MM.1S (cell line): Measurements from ENCODE around the gene TTLL10.

Experiments
- DNase-seq: peaks from one replicate; pipeline ENCODE4 v3.0.0-alpha.2; 2015
- H2AFZ ChIP-seq: fragments of 300-600 bp; sonication (generic); 2 replicates; pipeline ENCODE4 v1.6.0; 2016; ENCODE audit warnings: antibody characterized with exemption, low read length
- H3F3A ChIP-seq: fragments of 300-600 bp; sonication (generic); 2 replicates; pipeline ENCODE4 v1.6.1; 2016; ENCODE audit warnings: mild to moderate bottlenecking, antibody characterized with exemption, low read length, moderate library complexity, mixed read lengths; ENCODE audit not compliant: insufficient read depth
- H3K27ac ChIP-seq: fragments of 300-600 bp; sonication (generic); 2 replicates; pipeline ENCODE4 v1.5.1; 2016; ENCODE audit warnings: mild to moderate bottlenecking, low read length
- H3K27me3 ChIP-seq: fragments of 300-600 bp; sonication (generic); replicated peaks from 2 replicates; pipeline ENCODE4 v1.6.0; 2016; ENCODE audit warnings: low read length; ENCODE audit not compliant: insufficient read depth
- H3K36me3 ChIP-seq: fragments of 300-600 bp; sonication (generic); replicated peaks from 2 replicates; pipeline ENCODE4 v1.6.1; 2016; ENCODE audit warnings: mild to moderate bottlenecking, low read length, mixed read lengths; ENCODE audit not compliant: insufficient read depth
- H3K4me1 ChIP-seq: fragments of 300-600 bp; sonication (generic); 2 replicates; pipeline ENCODE4 v1.6.1; 2016; ENCODE audit warnings: low read length, mixed read lengths
- H3K4me2 ChIP-seq: fragments of 300-600 bp; sonication (generic); 2 replicates; pipeline ENCODE4 v1.6.0; 2016; ENCODE audit warnings: low read depth, low read length
- H3K4me3 ChIP-seq: fragments of 300-600 bp; sonication (generic); 2 replicates; pipeline ENCODE4 v1.5.1; 2016; ENCODE audit warnings: low read length, mixed read lengths
- H3K79me2 ChIP-seq: fragments of 300-600 bp; sonication (generic); 2 replicates; pipeline ENCODE4 v1.6.1; 2016; ENCODE audit warnings: mixed run types, low read length, mixed read lengths
- H3K9ac ChIP-seq: fragments of 300-600 bp; sonication (generic); 2 replicates; pipeline ENCODE4 v1.6.1; 2016; ENCODE audit warnings: low read length, mixed read lengths
- H3K9me2 ChIP-seq: fragments of 300-600 bp; sonication (generic); replicated peaks from 2 replicates; pipeline ENCODE4 v1.6.1; 2016; ENCODE audit warnings: mild to moderate bottlenecking, low read length, mixed read lengths; ENCODE audit not compliant: insufficient read depth
- H3K9me3 ChIP-seq: fragments of 300-600 bp; sonication (generic); replicated peaks from 2 replicates; pipeline ENCODE4 v1.6.1; 2016; ENCODE audit warnings: mild to moderate bottlenecking, low read length, mixed read lengths; ENCODE audit not compliant: insufficient read depth
- H4K20me1 ChIP-seq: fragments of 300-600 bp; sonication (generic); 2 replicates; pipeline ENCODE4 v1.6.1; 2016; ENCODE audit warnings: mild to moderate bottlenecking, low read length, moderate library complexity, mixed read lengths; ENCODE audit not compliant: insufficient read depth
- CTCF ChIP-seq: fragments of 300-600 bp; sonication (generic); IDR thresholded peaks from 2 replicates; pipeline ENCODE4 v1.5.1; 2016; ENCODE audit warnings: antibody characterized with exemption, low read length, mixed read lengths
- EZH2 ChIP-seq: fragments of 300-600 bp; sonication (generic); optimal IDR thresholded peaks from 2 replicates; pipeline ENCODE3; 2017; ENCODE audit warnings: low read depth, mild to moderate bottlenecking, antibody characterized with exemption, low read length, mixed read lengths
- EZH2phosphoT487 ChIP-seq: fragments of 300-600 bp; sonication (generic); IDR thresholded peaks from 2 replicates; pipeline ENCODE4 v1.6.1; 2018; ENCODE audit warnings: antibody characterized with exemption, low read length

TTLL10 gene

GRCh38 chr1:1162597-1163537 is 10.8 kb upstream of the TTLL10 start:
- no peak overlapping the region for H3K9ac ChIP-seq
- H3K4me1 ChIP-seq: no peaks in the 10 kb centered on the region
- TF ChIP-seq CTCF (no peak), EZH2 (no peak), EZH2phosphoT487 (no peak)
- H3K36me3 ChIP-seq: no peaks in the 10 kb centered on the region
- no peak for DNase-seq
- H3K4me3 ChIP-seq: no peak overlapping the region
- no peak overlapping the region for H3K27ac ChIP-seq
- no peak overlapping the region for H2AFZ ChIP-seq
- no peaks in the 10 kb centered on the region for H3K9me2 ChIP-seq
- H3K27me3 ChIP-seq: peaks cover 97% of the 10 kb centered on the region
- H3F3A ChIP-seq: no peaks in the 10 kb centered on the region
- H3K79me2 ChIP-seq: no peaks in the 10 kb centered on the region
- no peaks in the 10 kb centered on the region for H4K20me1 ChIP-seq
- no peak overlapping the region for H3K4me2 ChIP-seq
- H3K9me3 ChIP-seq: no peaks in the 10 kb centered on the region

- no peak overlapping the region for H3K27ac ChIP-seq
- no peaks in the 10 kb centered on the region for H3K9me3 ChIP-seq
- no peak for DNase-seq
- H4K20me1 ChIP-seq: no peaks in the 10 kb centered on the region
- H3K36me3 ChIP-seq: no peaks in the 10 kb centered on the region
- no peak for TF ChIP-seq EZH2phosphoT487
- TF ChIP-seq EZH2: no peak
- TF ChIP-seq CTCF: no peak
- no peaks in the 10 kb centered on the region for H3F3A ChIP-seq
- no peak overlapping the region for H2AFZ ChIP-seq
- H3K27me3 ChIP-seq: peaks cover 98% of the 10 kb centered on the region
- H3K4me2 ChIP-seq: no peak overlapping the region
- no peaks in the 10 kb centered on the region for H3K9me2 ChIP-seq
- H3K4me3 ChIP-seq: no peak overlapping the region
- H3K4me1 ChIP-seq: no peaks in the 10 kb centered on the region
- H3K79me2 ChIP-seq: no peaks in the 10 kb centered on the region
- H3K9ac ChIP-seq: no peak overlapping the region
Measured at GRCh38 chr1:1163538-1164070, 10.1 kb upstream of the TTLL10 start.

GRCh38 chr1:1164361-1164700 is 9.3 kb upstream of the TTLL10 start:
- H4K20me1 ChIP-seq: no peaks in the 10 kb centered on the region
- H2AFZ ChIP-seq: no peak overlapping the region
- no peaks in the 10 kb centered on the region for H3K9me3 ChIP-seq
- H3K4me1 ChIP-seq: no peaks in the 10 kb centered on the region
- no peaks in the 10 kb centered on the region for H3K36me3 ChIP-seq
- H3K27ac ChIP-seq: no peak overlapping the region
- TF ChIP-seq CTCF (no peak), EZH2 (no peak), EZH2phosphoT487 (no peak)
- no peaks in the 10 kb centered on the region for H3K9me2 ChIP-seq
- no peak overlapping the region for H3K4me3 ChIP-seq
- H3K9ac ChIP-seq: no peak overlapping the region
- H3F3A ChIP-seq: no peaks in the 10 kb centered on the region
- no peaks in the 10 kb centered on the region for H3K79me2 ChIP-seq
- no peak overlapping the region for H3K4me2 ChIP-seq
- H3K27me3 ChIP-seq: peaks cover 98% of the 10 kb centered on the region
- DNase-seq: no peak
